Hepatocyte (in vitro differentiated cells): Measurements from ENCODE around the gene ADGRF3.

Experiments
- CTCF ChIP-seq: fragments of 200-600 bp; sonication (generic); IDR thresholded peaks from 2 replicates; pipeline ENCODE4 v1.5.1; 2016; ENCODE audit warnings: antibody characterized with exemption, mild to moderate bottlenecking; ENCODE audit not compliant: poor library complexity
- EZH2 ChIP-seq: fragments of 200-600 bp; sonication (generic); IDR thresholded peaks from 2 replicates; pipeline ENCODE4 v1.6.1; 2016; ENCODE audit warnings: antibody characterized with exemption, mild to moderate bottlenecking, borderline replicate concordance
- EZH2phosphoT487 ChIP-seq: fragments of 200-600 bp; sonication (generic); IDR thresholded peaks from one replicate; pipeline ENCODE4 v1.6.1; 2018; ENCODE audit warnings: antibody characterized with exemption, mild to moderate bottlenecking, low read depth, moderate library complexity; ENCODE audit not compliant: unreplicated experiment, severe bottlenecking

GRCh38 chr2:26302846-26303245 lies 43.7 kb downstream of the ADGRF3 start:
- no peak for TF ChIP-seq CTCF
- no peak for TF ChIP-seq EZH2
- TF ChIP-seq EZH2phosphoT487 = no peak
